ENCODE results near the gene KANSL1. TPM values are rescaled to one million over a fixed set of nuclear protein-coding genes. Genes with fewer than 3 reads are reported as not detected.
"Not testable (repeated sequence)": the region's sequence is repeated elsewhere in the genome, so short reads cannot be mapped to it uniquely, and the experiment has no call there.

Gene KANSL1
- total RNA-seq, 1 donor from 2014 or later = 102 TPM

DNA sequence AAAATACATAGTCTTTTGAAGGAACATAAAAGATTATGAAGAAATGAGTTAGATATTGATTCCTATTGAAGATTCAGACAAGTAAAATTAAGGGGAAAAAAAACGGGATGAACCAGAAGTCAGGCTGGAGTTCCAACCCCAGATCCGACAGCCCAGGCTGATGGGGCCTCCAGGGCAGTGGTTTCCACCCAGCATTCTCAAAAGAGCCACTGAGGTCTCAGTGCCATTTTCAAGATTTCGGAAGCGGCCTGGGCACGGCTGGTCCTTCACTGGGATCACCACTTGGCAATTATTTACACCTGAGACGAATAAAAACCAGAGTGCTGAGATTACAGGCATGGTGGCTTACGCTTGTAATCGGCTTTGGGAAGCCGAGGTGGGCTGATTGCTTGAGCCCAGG is 184.6 kb downstream of the KANSL1 start:
- H3K27me3 Mint-ChIP-seq (ENCODE audit: unreplicated experiment) = no peaks in the 10 kb centered on the region
- DNase-seq (ENCODE audit: extremely low spot score, unreplicated experiment) = no peak
- no peak overlapping the region for H3K27ac Mint-ChIP-seq (ENCODE audit: unreplicated experiment)
- H3K4me3 Mint-ChIP-seq (ENCODE audit: unreplicated experiment) = no peak overlapping the region
- H3K9me3 Mint-ChIP-seq (ENCODE audit: unreplicated experiment) = no peaks in the 10 kb centered on the region
- TF ChIP-seq, protein P1, sequence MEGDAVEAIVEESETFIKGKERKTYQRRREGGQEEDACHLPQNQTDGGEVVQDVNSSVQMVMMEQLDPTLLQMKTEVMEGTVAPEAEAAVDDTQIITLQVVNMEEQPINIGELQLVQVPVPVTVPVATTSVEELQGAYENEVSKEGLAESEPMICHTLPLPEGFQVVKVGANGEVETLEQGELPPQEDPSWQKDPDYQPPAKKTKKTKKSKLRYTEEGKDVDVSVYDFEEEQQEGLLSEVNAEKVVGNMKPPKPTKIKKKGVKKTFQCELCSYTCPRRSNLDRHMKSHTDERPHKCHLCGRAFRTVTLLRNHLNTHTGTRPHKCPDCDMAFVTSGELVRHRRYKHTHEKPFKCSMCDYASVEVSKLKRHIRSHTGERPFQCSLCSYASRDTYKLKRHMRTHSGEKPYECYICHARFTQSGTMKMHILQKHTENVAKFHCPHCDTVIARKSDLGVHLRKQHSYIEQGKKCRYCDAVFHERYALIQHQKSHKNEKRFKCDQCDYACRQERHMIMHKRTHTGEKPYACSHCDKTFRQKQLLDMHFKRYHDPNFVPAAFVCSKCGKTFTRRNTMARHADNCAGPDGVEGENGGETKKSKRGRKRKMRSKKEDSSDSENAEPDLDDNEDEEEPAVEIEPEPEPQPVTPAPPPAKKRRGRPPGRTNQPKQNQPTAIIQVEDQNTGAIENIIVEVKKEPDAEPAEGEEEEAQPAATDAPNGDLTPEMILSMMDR (IDR thresholded peaks at IDR 0.05) = no peak
- no peaks in the 10 kb centered on the region for H3K36me3 Mint-ChIP-seq (ENCODE audit: unreplicated experiment)
- H3K4me1 Mint-ChIP-seq (ENCODE audit: unreplicated experiment) = peaks cover 13% of the 10 kb centered on the region

DNA sequence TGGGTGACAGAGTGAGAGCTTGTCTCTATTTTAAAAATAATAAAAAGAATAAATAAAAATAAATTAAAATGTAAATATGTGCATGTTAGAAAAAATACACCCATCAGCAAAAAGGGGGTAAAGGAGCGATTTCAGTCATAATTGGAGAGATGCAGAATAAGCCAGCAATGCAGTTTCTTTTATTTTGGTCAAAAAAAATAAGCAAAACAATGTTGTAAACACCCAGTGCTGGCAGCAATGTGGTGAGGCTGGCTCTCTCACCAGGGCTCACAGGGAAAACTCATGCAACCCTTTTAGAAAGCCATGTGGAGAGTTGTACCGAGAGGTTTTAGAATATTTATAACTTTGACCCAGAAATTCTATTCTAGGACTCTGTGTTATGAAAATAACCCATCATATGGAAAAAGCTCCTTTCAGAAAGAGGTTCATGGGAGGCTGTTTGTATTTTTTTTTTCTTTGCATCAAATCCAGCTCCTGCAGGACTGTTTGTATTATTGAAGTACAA is 185.7 kb downstream of the KANSL1 start:
- no peak overlapping the region for H3K4me3 Mint-ChIP-seq (ENCODE audit: unreplicated experiment)
- no peaks in the 10 kb centered on the region for H3K27me3 Mint-ChIP-seq (ENCODE audit: unreplicated experiment)
- DNase-seq (ENCODE audit: extremely low spot score, unreplicated experiment) = no peak
- H3K27ac Mint-ChIP-seq (ENCODE audit: unreplicated experiment) = no peak overlapping the region
- no peaks in the 10 kb centered on the region for H3K9me3 Mint-ChIP-seq (ENCODE audit: unreplicated experiment)
- TF ChIP-seq, protein P1 (IDR thresholded peaks at IDR 0.05) = no peak
- no peaks in the 10 kb centered on the region for H3K36me3 Mint-ChIP-seq (ENCODE audit: unreplicated experiment)
- H3K4me1 Mint-ChIP-seq (ENCODE audit: unreplicated experiment) = peaks cover 10% of the 10 kb centered on the region

DNA sequence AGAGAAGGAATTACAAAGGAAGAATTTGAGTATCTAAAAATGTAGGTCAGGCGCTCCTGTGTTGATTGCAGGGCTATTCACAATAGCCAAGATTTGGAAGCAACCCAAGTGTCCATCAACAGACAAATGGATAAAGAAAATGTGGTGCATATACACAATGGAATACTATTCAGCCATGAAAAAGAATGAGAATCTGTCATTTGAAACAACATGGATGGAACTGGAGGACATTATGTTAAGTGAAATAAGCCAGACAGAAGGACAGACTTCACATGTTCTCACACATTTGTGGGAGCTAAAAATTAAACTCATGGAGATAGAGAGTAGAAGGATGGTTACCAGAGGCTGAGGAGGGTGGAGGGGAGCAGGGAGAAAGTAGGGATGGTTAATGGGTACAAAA is 187.1 kb downstream of the KANSL1 start:
- not testable (repeated sequence) for H3K9me3 Mint-ChIP-seq (ENCODE audit: unreplicated experiment); DNase-seq (ENCODE audit: extremely low spot score, unreplicated experiment); H3K36me3 Mint-ChIP-seq (ENCODE audit: unreplicated experiment); H3K27me3 Mint-ChIP-seq (ENCODE audit: unreplicated experiment); H3K4me1 Mint-ChIP-seq (ENCODE audit: unreplicated experiment); H3K4me3 Mint-ChIP-seq (ENCODE audit: unreplicated experiment); H3K27ac Mint-ChIP-seq (ENCODE audit: unreplicated experiment)

DNA sequence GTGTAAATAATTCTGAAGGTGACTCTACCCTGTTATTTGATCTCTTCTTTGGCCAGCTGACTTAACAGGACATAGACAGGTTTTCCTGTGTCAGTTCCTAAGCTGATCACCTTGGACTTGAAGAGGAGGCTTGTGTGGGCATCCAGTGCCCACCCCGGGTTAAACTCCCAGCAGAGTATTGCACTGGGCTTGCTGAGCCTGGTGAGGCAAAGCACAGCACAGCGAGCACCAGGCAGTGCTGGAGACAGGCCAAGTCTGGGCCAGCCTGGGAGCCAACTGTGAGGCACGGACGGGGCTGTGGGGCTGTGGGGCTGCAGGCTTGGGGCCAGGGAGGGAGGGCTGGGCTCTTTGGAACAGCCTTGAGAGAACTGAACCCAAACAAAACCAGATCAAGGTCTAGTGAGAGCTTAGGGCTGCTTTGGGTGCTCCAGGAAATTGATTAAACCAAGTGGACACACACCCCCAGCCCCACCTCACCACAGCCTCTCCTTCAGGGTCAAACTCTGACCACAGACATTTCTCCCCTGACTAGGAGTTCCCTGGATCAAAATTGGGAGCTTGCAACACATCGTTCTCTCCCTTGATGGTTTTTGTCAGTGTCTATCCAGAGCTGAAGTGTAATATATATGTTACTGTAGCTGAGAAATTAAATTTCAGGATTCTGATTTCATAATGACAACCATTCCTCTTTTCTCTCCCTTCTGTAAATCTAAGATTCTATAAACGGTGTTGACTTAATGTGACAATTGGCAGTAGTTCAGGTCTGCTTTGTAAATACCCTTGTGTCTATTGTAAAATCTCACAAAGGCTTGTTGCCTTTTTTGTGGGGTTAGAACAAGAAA is 189.1 kb downstream of the KANSL1 start:
- H3K9me3 Mint-ChIP-seq (ENCODE audit: unreplicated experiment) = no peaks in the 10 kb centered on the region
- DNase-seq (ENCODE audit: extremely low spot score, unreplicated experiment) = no peak

DNA sequence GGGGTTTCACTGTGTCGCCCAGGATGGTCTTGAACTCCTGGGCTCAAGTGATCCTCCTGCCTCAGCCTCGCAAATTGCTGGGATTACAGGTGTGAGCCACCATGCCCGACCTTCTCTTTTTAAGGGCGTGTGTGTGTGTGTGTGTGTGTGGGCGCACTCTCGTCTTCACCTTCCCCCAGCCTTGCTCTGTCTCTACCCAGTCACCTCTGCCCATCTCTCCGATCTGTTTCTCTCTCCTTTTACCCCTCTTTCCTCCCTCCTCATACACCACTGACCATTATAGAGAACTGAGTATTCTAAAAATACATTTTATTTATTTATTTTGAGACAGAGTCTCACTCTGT is 190.3 kb downstream of the KANSL1 start:
- Mint-ChIP-seq H3K27me3 (ENCODE audit: unreplicated experiment) (no peaks in the 10 kb centered on the region), H3K4me3 (ENCODE audit: unreplicated experiment) (no peak overlapping the region), H3K27ac (ENCODE audit: unreplicated experiment) (no peak overlapping the region), H3K36me3 (ENCODE audit: unreplicated experiment) (no peaks in the 10 kb centered on the region), H3K9me3 (ENCODE audit: unreplicated experiment) (no peaks in the 10 kb centered on the region), H3K4me1 (ENCODE audit: unreplicated experiment) (peaks cover 8% of the 10 kb centered on the region)
- no peak for DNase-seq (ENCODE audit: extremely low spot score, unreplicated experiment)
- TF ChIP-seq, protein P1 (IDR thresholded peaks at IDR 0.05) = no peak

More for the DNA sequence above, 189.1 kb downstream of the KANSL1 start:
- peaks cover 10% of the 10 kb centered on the region for H3K4me1 Mint-ChIP-seq (ENCODE audit: unreplicated experiment)
- no peak overlapping the region for H3K27ac Mint-ChIP-seq (ENCODE audit: unreplicated experiment)
- H3K36me3 Mint-ChIP-seq (ENCODE audit: unreplicated experiment) = no peaks in the 10 kb centered on the region
- H3K27me3 Mint-ChIP-seq (ENCODE audit: unreplicated experiment) = no peaks in the 10 kb centered on the region
- TF ChIP-seq, protein P1 (IDR thresholded peaks at IDR 0.05) = no peak
- no peak overlapping the region for H3K4me3 Mint-ChIP-seq (ENCODE audit: unreplicated experiment)

Data from osteocyte (in vitro differentiated cells).